NB4 (cell line): ENCODE data around the gene PKDCC.

Source experiments
- CTCF ChIP-seq: IDR thresholded peaks from one replicate; pipeline ENCODE4 v1.5.1; 2012; ENCODE audit warnings: low read depth, low read length
- MAX ChIP-seq: IDR thresholded peaks from 2 replicates; pipeline ENCODE4 v1.6.1; 2011; ENCODE audit warnings: low read depth, low read length

GRCh38 chr2:42063431-42064171, 15.8 kb downstream of the PKDCC start:
- TF ChIP-seq MAX, result no peak
- no peak for TF ChIP-seq CTCF
